ENCODE results near the gene SIRT1. TPM values are rescaled to one million over a fixed set of nuclear protein-coding genes. Genes with fewer than 3 reads are reported as not detected.

The SIRT1 gene
- total RNA-seq, 5 donors from 2014 or later (not counting 1 experiment from before 2014, with no cell fraction given), result 41.0 to 58.7 (median 46.7) TPM

DNA sequence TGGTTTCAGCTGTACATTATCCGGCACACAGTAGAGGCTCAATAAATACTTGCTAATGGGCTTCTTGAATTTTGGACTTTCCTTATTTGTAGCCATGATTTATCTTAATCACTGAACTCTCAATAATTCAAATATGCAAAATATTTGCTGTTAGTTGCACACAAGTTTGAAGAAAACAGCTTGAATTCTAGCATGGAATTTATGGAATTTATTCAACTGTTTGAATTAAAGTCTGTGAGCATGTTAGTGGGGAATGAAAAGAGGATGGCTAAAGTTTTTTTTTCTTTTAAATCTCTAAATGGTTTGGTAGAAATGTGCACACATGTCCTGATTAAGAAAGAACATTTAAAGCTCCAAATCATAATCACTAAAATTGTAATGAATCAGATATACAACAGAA is 42.5 kb downstream of the SIRT1 start:
- no peaks in the 10 kb centered on the region for H3K4me1 ChIP-seq (ENCODE audit: control insufficient read depth in 1 of 2, extremely low read depth in 1 of 2, insufficient read depth in 2 of 2, low read length in 2 of 2)
- CTCF ChIA-PET, result no interaction called here
- no peaks in the 10 kb centered on the region for H3K27me3 ChIP-seq (replicated peaks in 1 of 2; ENCODE audit: control insufficient read depth in 2 of 2, extremely low read depth in 1 of 2, insufficient read depth in 2 of 2, low read length in 1 of 2)
- Mint-ChIP-seq H3K4me3 (no peak overlapping the region), H3K9me3 (no peaks in the 10 kb centered on the region), H3K27ac (peak overlapping the region in 1 of 2 donors; percentile 15), H3K36me3 (peaks cover 38% of the 10 kb centered on the region), H3K4me1 (no peaks in the 10 kb centered on the region), H3K27me3 (no peaks in the 10 kb centered on the region)
- H3K27ac ChIP-seq (ENCODE audit: low read length), result no peak overlapping the region
- DNase-seq (no peak), ATAC-seq (replicated peaks in 1 of 4) (no peak)
- H3K9me3 ChIP-seq, result no peaks in the 10 kb centered on the region
- no CpG with 5 or more reads among the region's 1 CpG for WGBS (ENCODE audit: insufficient coverage)
- POLR2A ChIA-PET, result no interaction called here
- H3K4me3 ChIP-seq (ENCODE audit: control insufficient read depth in 1 of 2, extremely low read depth in 1 of 2, low read length in 1 of 2), result no peak overlapping the region
- peaks cover 7 to 55% of the 10 kb centered on the region in 2 donors for H3K36me3 ChIP-seq (ENCODE audit: control insufficient read depth in 2 of 2, extremely low read depth in 1 of 2, insufficient read depth in 1 of 2, low read length in 1 of 2)

DNA sequence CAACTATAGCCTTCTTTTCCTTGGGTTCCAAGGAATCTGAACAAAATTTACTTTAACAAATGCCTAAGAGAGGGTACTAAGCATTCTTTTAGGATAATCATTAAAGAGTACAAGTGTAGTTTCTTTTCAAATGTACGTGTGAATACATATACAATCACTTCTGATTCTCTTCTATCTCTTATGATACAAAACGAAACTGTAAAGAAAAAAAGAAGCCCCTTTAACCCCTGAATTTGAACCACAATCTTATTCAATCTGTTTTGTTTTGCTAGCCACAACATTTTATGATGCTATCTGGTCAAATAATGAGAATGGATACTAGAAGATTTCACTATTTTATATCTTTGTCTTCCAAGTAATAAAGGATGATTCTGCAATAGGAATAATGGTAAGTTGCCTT is 48.7 kb downstream of the SIRT1 start:
- ChIA-PET POLR2A (no interaction called here), CTCF (interaction anchor here in 1 of 2 donors (0.9 kb wide), 1 partner anchor 24 kb away, joined by 4 read pairs; no protein-coding TSS in a partner anchor)
- no peak overlapping the region for H3K4me3 ChIP-seq (ENCODE audit: control insufficient read depth in 1 of 2, extremely low read depth in 1 of 2, low read length in 1 of 2)
- no peaks in the 10 kb centered on the region for H3K9me3 Mint-ChIP-seq
- WGBS (ENCODE audit: insufficient coverage), result no CpG with 5 or more reads among the region's 2 CpGs
- H3K4me1 Mint-ChIP-seq, result no peaks in the 10 kb centered on the region
- peaks cover 42% of the 10 kb centered on the region for H3K36me3 Mint-ChIP-seq
- no peak overlapping the region for H3K27ac ChIP-seq (ENCODE audit: low read length)
- H3K9me3 ChIP-seq, result no peaks in the 10 kb centered on the region
- no peak overlapping the region for H3K4me3 Mint-ChIP-seq
- H3K27ac Mint-ChIP-seq, result peak overlapping the region in 1 of 2 donors; percentile 44
- no peaks in the 10 kb centered on the region for H3K4me1 ChIP-seq (ENCODE audit: control insufficient read depth in 1 of 2, extremely low read depth in 1 of 2, insufficient read depth in 2 of 2, low read length in 2 of 2)
- no peaks in the 10 kb centered on the region for H3K27me3 Mint-ChIP-seq
- H3K27me3 ChIP-seq (replicated peaks in 1 of 2; ENCODE audit: control insufficient read depth in 2 of 2, extremely low read depth in 1 of 2, insufficient read depth in 2 of 2, low read length in 1 of 2), result no peaks in the 10 kb centered on the region
- H3K36me3 ChIP-seq (ENCODE audit: control insufficient read depth in 2 of 2, extremely low read depth in 1 of 2, insufficient read depth in 1 of 2, low read length in 1 of 2), result peaks cover 14 to 59% of the 10 kb centered on the region in 2 donors
- ATAC-seq (replicated peaks in 1 of 4) (no peak), DNase-seq (no peak)

DNA sequence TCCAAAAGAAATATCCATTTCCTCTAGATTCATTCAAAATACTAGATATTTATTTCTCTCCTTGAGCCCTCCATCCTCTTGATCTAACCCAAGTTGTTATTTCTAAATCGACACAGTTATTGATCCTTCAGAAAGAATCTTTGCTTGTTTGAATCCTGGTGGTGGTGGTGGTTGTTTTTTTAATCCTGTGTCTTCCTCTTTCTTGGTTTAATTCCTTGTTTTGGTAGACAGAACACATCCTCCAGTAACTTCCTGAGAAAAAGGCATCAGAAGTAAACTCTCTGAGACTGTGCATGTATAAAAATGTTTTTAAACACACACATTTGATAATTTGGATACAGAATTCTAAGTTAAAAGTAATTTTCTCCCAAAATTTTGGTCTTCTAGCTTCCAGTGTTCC is 49.9 kb downstream of the SIRT1 start:
- H3K27me3 ChIP-seq (replicated peaks in 1 of 2; ENCODE audit: control insufficient read depth in 2 of 2, extremely low read depth in 1 of 2, insufficient read depth in 2 of 2, low read length in 1 of 2), result no peaks in the 10 kb centered on the region
- Mint-ChIP-seq H3K36me3 (peaks cover 44% of the 10 kb centered on the region), H3K4me1 (no peaks in the 10 kb centered on the region), H3K9me3 (no peaks in the 10 kb centered on the region), H3K4me3 (no peak overlapping the region), H3K27me3 (no peaks in the 10 kb centered on the region), H3K27ac (peak overlapping the region in 1 of 2 donors; percentile 62)
- no peaks in the 10 kb centered on the region for H3K9me3 ChIP-seq
- ATAC-seq (replicated peaks in 1 of 4) (no peak), DNase-seq (no peak)
- CTCF ChIA-PET, result no interaction called here
- no peak overlapping the region for H3K27ac ChIP-seq (ENCODE audit: low read length)
- no peak overlapping the region for H3K4me3 ChIP-seq (ENCODE audit: control insufficient read depth in 1 of 2, extremely low read depth in 1 of 2, low read length in 1 of 2)
- peaks cover 14 to 62% of the 10 kb centered on the region in 2 donors for H3K36me3 ChIP-seq (ENCODE audit: control insufficient read depth in 2 of 2, extremely low read depth in 1 of 2, insufficient read depth in 1 of 2, low read length in 1 of 2)
- POLR2A ChIA-PET, result no interaction called here
- H3K4me1 ChIP-seq (ENCODE audit: control insufficient read depth in 1 of 2, extremely low read depth in 1 of 2, insufficient read depth in 2 of 2, low read length in 2 of 2), result no peaks in the 10 kb centered on the region
- WGBS (ENCODE audit: insufficient coverage), result no CpG with 5 or more reads among the region's 1 CpG

DNA sequence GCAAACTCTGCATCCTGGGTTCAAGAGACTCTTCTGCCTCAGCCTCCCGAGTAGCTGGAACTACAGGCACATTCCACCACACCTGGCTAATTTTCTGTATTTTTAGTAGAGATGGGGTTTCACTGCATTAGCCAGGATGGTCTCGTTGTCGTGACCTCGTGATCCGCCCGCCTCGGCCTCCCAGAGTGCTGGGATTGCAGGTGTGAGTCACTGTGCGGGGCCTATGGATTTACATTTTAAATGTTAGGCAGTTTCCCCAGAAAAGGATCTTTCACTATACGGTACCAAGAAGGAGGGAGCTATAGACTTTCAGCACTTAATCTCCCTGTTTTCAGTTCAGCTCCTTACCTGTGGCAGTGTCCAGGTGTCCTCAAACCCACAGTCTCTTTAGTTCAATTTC is 50.8 kb downstream of the SIRT1 start:
- POLR2A ChIA-PET, result interaction anchor here in 1 of 2 donors (0.6 kb wide), 1 partner anchor 252 kb away, joined by 3 read pairs; no protein-coding TSS in a partner anchor
- Mint-ChIP-seq H3K36me3 (peaks cover 45% of the 10 kb centered on the region), H3K9me3 (no peaks in the 10 kb centered on the region), H3K4me3 (no peak overlapping the region), H3K4me1 (no peaks in the 10 kb centered on the region), H3K27ac (peak overlapping the region in 1 of 2 donors; percentile 18), H3K27me3 (no peaks in the 10 kb centered on the region)
- no peaks in the 10 kb centered on the region for H3K9me3 ChIP-seq
- no peak for ATAC-seq (replicated peaks in 1 of 4)
- WGBS (ENCODE audit: insufficient coverage), result 96% methylated on average over 7 of the region's 9 CpGs
- H3K27me3 ChIP-seq (replicated peaks in 1 of 2; ENCODE audit: control insufficient read depth in 2 of 2, extremely low read depth in 1 of 2, insufficient read depth in 2 of 2, low read length in 1 of 2), result no peaks in the 10 kb centered on the region
- CTCF ChIA-PET, result no interaction called here
- H3K27ac ChIP-seq (ENCODE audit: low read length), result no peak overlapping the region
- no peaks in the 10 kb centered on the region for H3K4me1 ChIP-seq (ENCODE audit: control insufficient read depth in 1 of 2, extremely low read depth in 1 of 2, insufficient read depth in 2 of 2, low read length in 2 of 2)
- peaks cover 14 to 57% of the 10 kb centered on the region in 2 donors for H3K36me3 ChIP-seq (ENCODE audit: control insufficient read depth in 2 of 2, extremely low read depth in 1 of 2, insufficient read depth in 1 of 2, low read length in 1 of 2)
- no peak for DNase-seq
- no peak overlapping the region for H3K4me3 ChIP-seq (ENCODE audit: control insufficient read depth in 1 of 2, extremely low read depth in 1 of 2, low read length in 1 of 2)

DNA sequence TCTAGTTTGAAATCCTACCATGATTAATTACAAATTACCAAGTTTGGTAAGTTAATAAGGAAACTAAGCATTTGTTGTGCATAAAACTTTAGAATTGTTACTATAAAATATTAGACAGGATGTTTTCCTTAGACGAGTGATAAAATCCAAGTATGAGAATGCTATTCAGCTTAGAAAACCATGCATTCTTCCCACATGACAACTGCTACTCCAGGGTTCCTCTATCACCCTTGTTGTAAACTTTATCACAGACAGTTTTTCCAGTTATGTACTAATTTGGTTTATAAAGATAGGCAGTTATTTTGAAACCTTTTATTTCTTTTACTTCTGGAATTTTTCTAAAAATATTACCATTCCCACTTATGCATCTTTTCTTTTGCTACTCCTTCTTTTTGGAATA is 52.0 kb downstream of the SIRT1 start:
- Histone ChIP-seq H3K4me3 (ENCODE audit: control insufficient read depth in 1 of 2, extremely low read depth in 1 of 2, low read length in 1 of 2) (no peak overlapping the region), H3K4me1 (ENCODE audit: control insufficient read depth in 1 of 2, extremely low read depth in 1 of 2, insufficient read depth in 2 of 2, low read length in 2 of 2) (no peaks in the 10 kb centered on the region), H3K36me3 (ENCODE audit: control insufficient read depth in 2 of 2, extremely low read depth in 1 of 2, insufficient read depth in 1 of 2, low read length in 1 of 2) (peaks cover 13 to 55% of the 10 kb centered on the region in 2 donors), H3K9me3 (no peaks in the 10 kb centered on the region), H3K27me3 (replicated peaks in 1 of 2; ENCODE audit: control insufficient read depth in 2 of 2, extremely low read depth in 1 of 2, insufficient read depth in 2 of 2, low read length in 1 of 2) (no peaks in the 10 kb centered on the region), H3K27ac (ENCODE audit: low read length) (no peak overlapping the region)
- WGBS (ENCODE audit: insufficient coverage), result no CpG with 5 or more reads among the region's 1 CpG
- H3K27me3 Mint-ChIP-seq, result no peaks in the 10 kb centered on the region
- H3K9me3 Mint-ChIP-seq, result no peaks in the 10 kb centered on the region
- H3K36me3 Mint-ChIP-seq, result peaks cover 43% of the 10 kb centered on the region
- H3K4me1 Mint-ChIP-seq, result no peaks in the 10 kb centered on the region
- ChIA-PET CTCF (no interaction called here), POLR2A (interaction anchor here (0.5 to 0.6 kb wide), 2 partner anchors 170 to 1057 kb away, joined by 3 read pairs; no protein-coding TSS in a partner anchor)
- ATAC-seq (replicated peaks in 1 of 4) (no peak), DNase-seq (no peak)
- no peak overlapping the region for H3K4me3 Mint-ChIP-seq
- H3K27ac Mint-ChIP-seq, result no peak overlapping the region

DNA sequence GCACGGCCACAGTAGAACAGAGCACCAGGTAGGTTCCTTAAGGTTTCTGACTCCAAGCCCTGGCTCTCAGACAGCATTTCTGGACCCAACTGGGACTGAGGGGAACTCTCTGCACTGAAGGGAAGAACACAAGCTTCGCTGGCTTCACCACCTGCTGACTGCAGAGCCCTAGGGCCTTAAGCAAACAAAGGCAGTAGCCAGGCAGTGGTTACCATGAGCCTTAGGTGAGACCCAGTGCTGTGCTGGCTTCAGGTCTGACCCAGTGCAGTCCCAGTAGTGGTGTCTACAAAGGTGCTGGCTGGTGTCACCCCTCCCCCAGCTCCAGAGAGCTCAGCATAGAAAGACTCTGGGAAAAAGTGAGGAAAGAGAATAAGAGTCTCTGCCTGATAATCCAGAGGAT is 59.5 kb downstream of the SIRT1 start:
- ATAC-seq (replicated peaks in 1 of 4) (no peak), DNase-seq (no peak)
- H3K4me1 Mint-ChIP-seq, result peaks cover 5 to 17% (median 7%) of the 10 kb centered on the region in 3 donors
- WGBS (ENCODE audit: insufficient coverage), result 100% methylated on average over 2 of the region's 2 CpGs
- Histone ChIP-seq H3K27ac (ENCODE audit: low read length) (no peak overlapping the region), H3K9me3 (no peaks in the 10 kb centered on the region), H3K4me3 (ENCODE audit: control insufficient read depth in 1 of 2, extremely low read depth in 1 of 2, low read length in 1 of 2) (no peak overlapping the region), H3K36me3 (ENCODE audit: control insufficient read depth in 2 of 2, extremely low read depth in 1 of 2, insufficient read depth in 1 of 2, low read length in 1 of 2) (peaks cover 7 to 42% of the 10 kb centered on the region in 2 donors), H3K4me1 (ENCODE audit: control insufficient read depth in 1 of 2, extremely low read depth in 1 of 2, insufficient read depth in 2 of 2, low read length in 2 of 2) (no peaks in the 10 kb centered on the region), H3K27me3 (replicated peaks in 1 of 2; ENCODE audit: control insufficient read depth in 2 of 2, extremely low read depth in 1 of 2, insufficient read depth in 2 of 2, low read length in 1 of 2) (no peaks in the 10 kb centered on the region)
- peaks cover 0 to 4% (median 0%) of the 10 kb centered on the region in 3 donors for H3K9me3 Mint-ChIP-seq
- H3K36me3 Mint-ChIP-seq, result peaks cover 59% of the 10 kb centered on the region
- ChIA-PET CTCF (no interaction called here), POLR2A (no interaction called here)
- no peaks in the 10 kb centered on the region for H3K27me3 Mint-ChIP-seq
- H3K27ac Mint-ChIP-seq, result no peak overlapping the region
- no peak overlapping the region for H3K4me3 Mint-ChIP-seq

DNA sequence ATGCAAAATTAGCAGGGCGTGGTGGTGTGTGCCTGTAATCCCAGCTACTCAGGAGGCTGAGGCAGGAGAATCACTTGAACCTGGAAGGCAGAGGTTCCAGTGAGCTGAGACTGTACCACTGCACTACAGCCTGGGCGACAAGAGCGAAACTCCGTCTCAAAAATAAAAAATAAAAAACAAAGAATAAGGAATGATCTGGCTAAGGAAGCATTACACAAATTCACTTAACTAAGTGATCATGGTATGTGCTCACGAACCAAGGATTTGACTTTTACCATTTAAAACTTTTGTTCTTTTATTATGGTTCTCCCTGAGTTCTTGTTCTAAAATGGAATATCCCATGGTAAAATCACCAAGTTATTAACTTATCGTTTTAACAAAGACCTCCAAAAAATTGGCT is 71.2 kb downstream of the SIRT1 start:
- Mint-ChIP-seq H3K4me1 (peaks cover 0 to 3% (median 0%) of the 10 kb centered on the region in 3 donors), H3K9me3 (no peaks in the 10 kb centered on the region), H3K36me3 (peaks cover 41% of the 10 kb centered on the region), H3K27me3 (no peaks in the 10 kb centered on the region), H3K4me3 (no peak overlapping the region), H3K27ac (no peak overlapping the region)
- Histone ChIP-seq H3K27ac (ENCODE audit: low read length) (no peak overlapping the region), H3K4me3 (ENCODE audit: control insufficient read depth in 1 of 2, extremely low read depth in 1 of 2, low read length in 1 of 2) (no peak overlapping the region), H3K27me3 (replicated peaks in 1 of 2; ENCODE audit: control insufficient read depth in 2 of 2, extremely low read depth in 1 of 2, insufficient read depth in 2 of 2, low read length in 1 of 2) (no peaks in the 10 kb centered on the region), H3K4me1 (ENCODE audit: control insufficient read depth in 1 of 2, extremely low read depth in 1 of 2, insufficient read depth in 2 of 2, low read length in 2 of 2) (no peaks in the 10 kb centered on the region), H3K9me3 (peaks cover 3% of the 10 kb centered on the region), H3K36me3 (ENCODE audit: control insufficient read depth in 2 of 2, extremely low read depth in 1 of 2, insufficient read depth in 1 of 2, low read length in 1 of 2) (peaks cover 13 to 30% of the 10 kb centered on the region in 2 donors)
- DNase-seq (no peak), ATAC-seq (replicated peaks in 1 of 4) (no peak)
- CTCF ChIA-PET, result no interaction called here
- POLR2A ChIA-PET, result interaction anchor here in 1 of 2 donors (0.6 kb wide), 1 partner anchor 9 kb away, joined by 3 read pairs; no protein-coding TSS in a partner anchor
- WGBS (ENCODE audit: insufficient coverage), result 100% methylated on average over 1 of the region's 6 CpGs
